B cell (primary cell): ENCODE results near the gene PCDHB10. TPM values are rescaled to one million over a fixed set of nuclear protein-coding genes. Genes with fewer than 3 reads are reported as not detected.
"Not testable (repeated sequence)": the region's sequence is repeated elsewhere in the genome, so short reads cannot be mapped to it uniquely, and the experiment has no call there.

Experiments used
- ATAC-seq: fragments of 200-7000 bp; cut with Tn5 transposase; one replicate; pipeline ENCODE4 v1.10.0; 2021; ENCODE audit warnings: low read depth, mild to moderate bottlenecking, moderate number of reproducible peaks, moderate library complexity
- CTCF ChIA-PET: fragments of 350-600 bp; sonication (Branson Sonifier 250); formaldehyde crosslinking; loops from one replicate; lab custom pipeline; 2021; ENCODE audit warnings: antibody characterized with exemption, inconsistent platforms; lab: Charles Lee
- POLR2A ChIA-PET: fragments of 350-600 bp; sonication (Branson Sonifier 250); formaldehyde crosslinking; loops from one replicate; lab custom pipeline; 2021; ENCODE audit warnings: antibody characterized with exemption; lab: Charles Lee
- DNase-seq: peaks from one replicate; pipeline ENCODE4 v3.0.0; 2013
- H2AFZ ChIP-seq: 2 replicates; pipeline ENCODE4 v1.6.1; 2012; ENCODE audit warnings: mild to moderate bottlenecking, low read depth, low read length; ENCODE audit not compliant: insufficient read depth, poor library complexity, severe bottlenecking
- H3K27ac ChIP-seq, 2 donors: 1 replicate in 1 of 2; 2 replicates in 1 of 2; pipeline ENCODE4 v1.5.1; 2012 to 2013; ENCODE audit warnings: low read length in 2 of 2, mild to moderate bottlenecking in 2 of 2, moderate library complexity in 1 of 2
- H3K27me3 ChIP-seq, 4 experiments: fragments of 200-600 bp in 1 of 4; sonication (generic) in 1 of 4; replicated peaks in 1 of 4; 1 replicate in 2 of 4; 2 replicates in 2 of 4; pipeline versions ENCODE4 v1.6.1 to v1.7.0; 2013 to 2016; ENCODE audit warnings: low read length in 3 of 4, mild to moderate bottlenecking in 2 of 4, mixed read lengths in 1 of 4, moderate library complexity in 1 of 4; ENCODE audit not compliant: insufficient read depth in 4 of 4, control insufficient read depth in 3 of 4; ENCODE audit errors: control extremely low read depth in 1 of 4
- H3K36me3 ChIP-seq, 2 experiments: replicated peaks in 1 of 2; 1 replicate in 1 of 2; 2 replicates in 1 of 2; pipeline versions ENCODE4 v1.6.1 to v1.7.1; 2013; ENCODE audit warnings: low read length in 1 of 2; ENCODE audit not compliant: insufficient read depth in 2 of 2, control insufficient read depth in 1 of 2; ENCODE audit errors: control extremely low read depth in 1 of 2, extremely low read depth in 1 of 2
- H3K4me1 ChIP-seq, 2 donors: fragments of 200-600 bp in 1 of 2; sonication (generic) in 1 of 2; 1 replicate in 1 of 2; 2 replicates in 1 of 2; pipeline versions ENCODE4 v1.5.1 to v1.6.1; 2013 to 2017; ENCODE audit warnings: low read length in 2 of 2; ENCODE audit not compliant: control insufficient read depth in 2 of 2, insufficient read depth in 2 of 2
- H3K4me2 ChIP-seq: replicated peaks from 2 replicates; pipeline ENCODE3; 2012; ENCODE audit warnings: mild to moderate bottlenecking, low read depth, low read length; ENCODE audit not compliant: poor library complexity, severe bottlenecking
- H3K4me3 ChIP-seq, 5 experiments: fragments of 200-600 bp in 1 of 5; sonication (generic) in 1 of 5; 1 replicate in 3 of 5; 2 replicates in 2 of 5; pipeline versions ENCODE4 v1.5.1 to v1.7.0; 2011 to 2016; ENCODE audit warnings: low read length in 4 of 5, mild to moderate bottlenecking in 4 of 5, low read depth in 2 of 5, control low read depth in 1 of 5, moderate library complexity in 1 of 5; ENCODE audit not compliant: insufficient read depth in 1 of 5; ENCODE audit errors: control extremely low read depth in 1 of 5, extremely low read depth in 1 of 5
- H3K79me2 ChIP-seq: fragments of 200-600 bp; sonication (generic); one replicate; pipeline ENCODE4 v1.6.0; 2016; ENCODE audit warnings: low read length; ENCODE audit not compliant: control insufficient read depth, insufficient read depth
- H3K9ac ChIP-seq: fragments of 200-600 bp; sonication (generic); 2 replicates; pipeline ENCODE4 v1.6.1; 2017; ENCODE audit warnings: mild to moderate bottlenecking, low read length, moderate library complexity
- H3K9me3 ChIP-seq, 3 donors: one replicate each; pipeline versions ENCODE4 v1.6.1 to v1.7.1; 2013; ENCODE audit warnings: low read length in 2 of 3; ENCODE audit not compliant: control insufficient read depth in 2 of 3, insufficient read depth in 1 of 3; ENCODE audit errors: control extremely low read depth in 1 of 3
- H4K20me1 ChIP-seq: 2 replicates; pipeline ENCODE4 v1.6.0; 2012; ENCODE audit warnings: mild to moderate bottlenecking, low read length; ENCODE audit not compliant: insufficient read depth, control insufficient read depth, poor library complexity, severe bottlenecking
- H3K27ac Mint-ChIP-seq: one replicate; pipeline ENCODE4 v1.8.0; 2021; ENCODE audit warnings: mixed read lengths
- H3K27me3 Mint-ChIP-seq: one replicate; pipeline ENCODE4 v1.8.0; 2021; ENCODE audit warnings: mixed read lengths
- H3K4me1 Mint-ChIP-seq: one replicate; pipeline ENCODE4 v1.8.0; 2021; ENCODE audit warnings: mixed read lengths
- H3K4me3 Mint-ChIP-seq: one replicate; pipeline ENCODE4 v1.8.0; 2021; ENCODE audit warnings: mixed read lengths
- H3K9me3 Mint-ChIP-seq: one replicate; pipeline ENCODE4 v1.8.0; 2022; ENCODE audit warnings: mixed read lengths; ENCODE audit not compliant: insufficient read depth
- CTCF ChIP-seq: fragments of 200-600 bp; IDR thresholded peaks from one replicate; pipeline ENCODE4 v1.8.0; 2022; ENCODE audit warnings: antibody characterized with exemption, mild to moderate bottlenecking
- EZH2 ChIP-seq: IDR thresholded peaks from 2 replicates; pipeline ENCODE4 v1.6.1; 2012; ENCODE audit warnings: borderline replicate concordance, low read depth, mild to moderate bottlenecking, moderate library complexity, low read length; ENCODE audit not compliant: insufficient read depth, poor library complexity, severe bottlenecking
- WGBS: methylation state at CpG from one replicate; pipeline ENCODE4 v1.1.5; 2013; ENCODE audit warnings: missing lambda C conversion rate; ENCODE audit not compliant: insufficient coverage; 5-methylcytosine and 5-hydroxymethylcytosine counted together
- intact Hi-C: fragments of 100-400 bp; cut with micrococcal nuclease; formaldehyde crosslinking; loops from one replicate; pipeline ENCODE4 v1.10.0; 2022
- polyA plus RNA-seq: library from polyadenylated mRNA; depleted of rRNA; stranded (reverse); fragments of >200 nt; gene quantifications from 2 replicates; pipeline ENCODE4 v1.2.3, GENCODE V29; 2012
- total RNA-seq, 2 donors: library from RNA; stranded (reverse); fragments of 120-200 nt in 1 of 2; gene quantifications; 1 replicate in 1 of 2; 2 replicates in 1 of 2; pipeline versions ENCODE4 v1.2.3 to v1.2.4, GENCODE V29; 2013 to 2022

Gene PCDHB10
- total and polyA plus RNA-seq, 2 donors (not counting 1 experiment from before 2014, with no cell fraction given), result not detected

GRCh38 chr5:141234109-141234667 is 42.0 kb downstream of the PCDHB10 start:
- no peak for TF ChIP-seq EZH2
- no peak for TF ChIP-seq CTCF
- no peak overlapping the region for H3K4me2 ChIP-seq
- H3K27ac ChIP-seq, result no peak overlapping the region
- no peaks in the 10 kb centered on the region for H3K4me1 Mint-ChIP-seq
- no peaks in the 10 kb centered on the region for H4K20me1 ChIP-seq
- H3K4me3 ChIP-seq, result no peak overlapping the region
- H3K27me3 Mint-ChIP-seq, result peaks cover 12% of the 10 kb centered on the region
- H3K4me3 Mint-ChIP-seq, result no peak overlapping the region
- ATAC-seq, result no peak
- peaks cover 14% of the 10 kb centered on the region for H3K9me3 Mint-ChIP-seq
- H3K9ac ChIP-seq, result no peak overlapping the region
- H3K27ac Mint-ChIP-seq, result no peak overlapping the region
- peaks cover 2 to 31% (median 30%) of the 10 kb centered on the region in 3 donors for H3K9me3 ChIP-seq
- no peaks in the 10 kb centered on the region for H3K36me3 ChIP-seq
- H3K79me2 ChIP-seq, result no peaks in the 10 kb centered on the region
- WGBS, result 17% methylated on average over 12 of the region's 15 CpGs
- peaks cover 0 to 17% (median 14%) of the 10 kb centered on the region in 4 experiments for H3K27me3 ChIP-seq
- no peak overlapping the region for H2AFZ ChIP-seq
- ChIA-PET POLR2A (no interaction called here), CTCF (interaction anchor here (0.9 kb wide), 1 partner anchor 10 kb away, joined by 3 read pairs; no protein-coding TSS in a partner anchor)
- intact Hi-C loops, result no loop called here
- H3K4me1 ChIP-seq, result no peaks in the 10 kb centered on the region
- no peak for DNase-seq

- H3K4me2 ChIP-seq, H3K4me1 ChIP-seq, H3K27ac ChIP-seq, H3K4me3 ChIP-seq, H3K9ac ChIP-seq, ATAC-seq, H3K79me2 ChIP-seq, H4K20me1 ChIP-seq, intact Hi-C loops, H2AFZ ChIP-seq, POLR2A ChIA-PET, H3K4me1 Mint-ChIP-seq, DNase-seq, H3K4me3 Mint-ChIP-seq, H3K27ac Mint-ChIP-seq, H3K36me3 ChIP-seq, CTCF ChIA-PET: not testable (repeated sequence)
- Mint-ChIP-seq H3K9me3 (peaks cover 16% of the 10 kb centered on the region), H3K27me3 (peaks cover 27% of the 10 kb centered on the region)
- Histone ChIP-seq H3K9me3 (peaks cover 4 to 47% (median 35%) of the 10 kb centered on the region in 3 donors), H3K27me3 (peaks cover 0 to 32% (median 17%) of the 10 kb centered on the region in 4 experiments)
- WGBS, result 52% methylated on average over 40 of the region's 40 CpGs
Measured at GRCh38 chr5:141235922-141236321, 43.8 kb downstream of the PCDHB10 start.
